ENCODE results near the gene PPFIA4.
"Not testable (repeated sequence)": the region's sequence is repeated elsewhere in the genome, so short reads cannot be mapped to it uniquely, and the experiment has no call there.

DNA sequence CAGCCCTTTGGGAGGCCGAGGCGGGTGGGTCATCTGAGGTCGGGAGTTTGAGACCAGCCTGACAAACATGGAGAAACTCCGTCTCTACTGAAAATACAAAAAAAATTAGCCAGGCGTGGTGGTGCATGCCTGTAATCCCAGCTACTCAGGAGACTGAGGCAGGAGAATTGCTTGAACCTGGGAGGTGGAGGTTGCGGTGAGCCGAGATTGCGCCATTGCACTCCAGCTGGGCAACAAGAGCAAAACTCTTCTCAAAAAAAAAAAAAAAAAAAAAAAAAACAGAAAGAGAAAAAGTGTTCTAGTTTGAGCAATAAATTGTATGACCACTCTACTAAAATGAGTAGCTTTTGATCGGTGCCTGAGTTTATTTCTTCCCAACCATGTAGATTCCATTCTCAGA, 40.2 kb upstream of the PPFIA4 start:
- not testable (repeated sequence) for TF ChIP-seq CTCF (conservative IDR thresholded peaks at IDR 0.05; ENCODE audit: low read depth, low read length); BHLHE40 (IDR thresholded peaks at IDR 0.05; ENCODE audit: low read depth, low read length); MAFK (IDR thresholded peaks at IDR 0.05; ENCODE audit: low read depth, low read length); RAD21 (IDR thresholded peaks at IDR 0.05; ENCODE audit: low read length); POLR2A (IDR thresholded peaks at IDR 0.05; ENCODE audit: low read depth, low read length); MXI1 (IDR thresholded peaks at IDR 0.05; ENCODE audit: borderline replicate concordance, low read depth, low read length); USF2 (IDR thresholded peaks at IDR 0.05; ENCODE audit: low read depth, low read length); RCOR1 (IDR thresholded peaks at IDR 0.05; ENCODE audit: insufficient replicate concordance, low read length); FOS (IDR thresholded peaks at IDR 0.05; ENCODE audit: low read depth, low read length); CHD1 (IDR thresholded peaks at IDR 0.05; ENCODE audit: low read depth, low read length); ELK1 (IDR thresholded peaks at IDR 0.05; ENCODE audit: borderline replicate concordance, low read depth, low read length); SMC3 (IDR thresholded peaks at IDR 0.05; ENCODE audit: low read depth, low read length); RFX5 (IDR thresholded peaks at IDR 0.05; ENCODE audit: low read depth, low read length)
